Gastroesophageal sphincter (tissue), 4 donors: ENCODE measurements around the gene SNTG2. TPM values are rescaled to one million over a fixed set of nuclear protein-coding genes. Genes with fewer than 3 reads are reported as not detected.

Experiments
- ATAC-seq: fragments of 150-250 bp; one replicate; pipeline ENCODE4 v1.9.1; 2016; ENCODE audit warnings: mild to moderate bottlenecking, moderate library complexity
- H3K27ac ChIP-seq, 4 donors: fragments of 200-600 bp; sonication (generic) in 3 of 4; 1 replicate in 3 of 4; 2 replicates in 1 of 4; pipeline ENCODE4 v1.5.1; 2016 to 2019
- H3K27me3 ChIP-seq: fragments of 200-600 bp; sonication (generic); one replicate; pipeline ENCODE4 v1.5.1; 2019
- H3K36me3 ChIP-seq, 2 donors: fragments of 200-600 bp; sonication (generic); one replicate each; pipeline ENCODE4 v1.5.1; 2019; ENCODE audit warnings: control low read depth in 1 of 2
- H3K4me1 ChIP-seq, 3 donors: fragments of 200-600 bp; sonication (generic); 1 replicate in 2 of 3; 2 replicates in 1 of 3; pipeline ENCODE4 v1.5.1; 2016 to 2019; ENCODE audit warnings: control low read depth in 2 of 3
- H3K4me3 ChIP-seq, 2 donors: fragments of 200-600 bp; sonication (generic); one replicate each; pipeline ENCODE4 v1.5.1; 2019; ENCODE audit warnings: mild to moderate bottlenecking in 1 of 2, moderate library complexity in 1 of 2
- H3K9me3 ChIP-seq, 3 donors: fragments of 200-600 bp; sonication (generic); one replicate each; pipeline ENCODE4 v1.5.1; 2017 to 2019; ENCODE audit warnings: control low read depth in 2 of 3
- EP300 ChIP-seq: sonication (generic); formaldehyde crosslinking; IDR thresholded peaks from one replicate; pipeline ENCODE4 v1.6.1; 2017; ENCODE audit warnings: antibody characterized with exemption, mild to moderate bottlenecking
- POLR2A ChIP-seq, 2 donors: fragments of 450-650 bp; IDR thresholded peaks; one replicate each; pipeline ENCODE4 v1.6.1; 2017; ENCODE audit warnings: antibody characterized with exemption in 2 of 2, mild to moderate bottlenecking in 2 of 2, moderate library complexity in 1 of 2
- POLR2AphosphoS5 ChIP-seq: sonication (generic); formaldehyde crosslinking; IDR thresholded peaks from one replicate; pipeline ENCODE4 v1.6.1; 2017; ENCODE audit warnings: antibody characterized with exemption
- WGBS, 2 donors: methylation state at CpG; one replicate each; pipeline ENCODE4 v1.1.5; 2018; ENCODE audit warnings: low coverage in 1 of 2; 5-methylcytosine and 5-hydroxymethylcytosine counted together
- total RNA-seq, 4 donors: library from RNA; depleted of rRNA; stranded (reverse); fragments of >200 nt; gene quantifications; one replicate each; pipeline ENCODE4 v1.1.0, GENCODE V29; 2016
- TF ChIP-seq, protein P1 (sequence below), 4 experiments: fragments of 200-600 bp in 2 of 4; fragments of 450-650 bp in 2 of 4; sonication (generic) in 1 of 4; IDR thresholded peaks; one replicate each; pipeline ENCODE4 v1.5.1; 2017 to 2019; ENCODE audit warnings: antibody characterized with exemption in 4 of 4, mild to moderate bottlenecking in 2 of 4, moderate library complexity in 2 of 4

SNTG2 gene
- total RNA-seq, 4 donors from 2014 or later = 1.5 to 7.9 (median 4.3) TPM

DNA sequence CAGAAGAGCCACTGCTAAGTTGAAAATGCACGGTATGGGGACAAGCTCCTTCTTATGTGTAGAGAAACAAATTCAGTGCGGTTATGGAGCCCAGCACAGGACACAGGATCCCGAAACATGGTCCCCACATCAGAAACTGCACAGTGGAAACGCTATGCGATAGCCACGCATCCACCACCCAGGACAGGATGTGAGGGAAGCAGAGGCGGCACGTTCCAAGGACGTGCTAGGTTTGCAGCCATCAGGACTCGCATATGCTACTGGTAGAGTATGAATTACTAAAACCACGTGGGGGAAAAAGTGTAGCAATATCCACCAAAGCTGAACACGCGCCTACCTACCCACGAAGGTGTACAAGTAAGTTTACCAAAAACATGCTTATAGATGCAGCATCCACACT lies 34.7 kb upstream of the SNTG2 start:
- ATAC-seq = no peak
- WGBS, 2 donors = 92 to 100% methylated on average over 2 to 12 of the region's 14 CpGs
- no peaks in the 10 kb centered on the region for H3K36me3 ChIP-seq
- no peak overlapping the region for H3K27ac ChIP-seq
- no peak overlapping the region for H3K4me3 ChIP-seq
- H3K9me3 ChIP-seq = no peaks in the 10 kb centered on the region
- no peaks in the 10 kb centered on the region for H3K4me1 ChIP-seq
- peaks cover 37% of the 10 kb centered on the region for H3K27me3 ChIP-seq
- TF ChIP-seq, protein P1, sequence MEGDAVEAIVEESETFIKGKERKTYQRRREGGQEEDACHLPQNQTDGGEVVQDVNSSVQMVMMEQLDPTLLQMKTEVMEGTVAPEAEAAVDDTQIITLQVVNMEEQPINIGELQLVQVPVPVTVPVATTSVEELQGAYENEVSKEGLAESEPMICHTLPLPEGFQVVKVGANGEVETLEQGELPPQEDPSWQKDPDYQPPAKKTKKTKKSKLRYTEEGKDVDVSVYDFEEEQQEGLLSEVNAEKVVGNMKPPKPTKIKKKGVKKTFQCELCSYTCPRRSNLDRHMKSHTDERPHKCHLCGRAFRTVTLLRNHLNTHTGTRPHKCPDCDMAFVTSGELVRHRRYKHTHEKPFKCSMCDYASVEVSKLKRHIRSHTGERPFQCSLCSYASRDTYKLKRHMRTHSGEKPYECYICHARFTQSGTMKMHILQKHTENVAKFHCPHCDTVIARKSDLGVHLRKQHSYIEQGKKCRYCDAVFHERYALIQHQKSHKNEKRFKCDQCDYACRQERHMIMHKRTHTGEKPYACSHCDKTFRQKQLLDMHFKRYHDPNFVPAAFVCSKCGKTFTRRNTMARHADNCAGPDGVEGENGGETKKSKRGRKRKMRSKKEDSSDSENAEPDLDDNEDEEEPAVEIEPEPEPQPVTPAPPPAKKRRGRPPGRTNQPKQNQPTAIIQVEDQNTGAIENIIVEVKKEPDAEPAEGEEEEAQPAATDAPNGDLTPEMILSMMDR (IDR thresholded peaks at IDR 0.05) = no peak
- TF ChIP-seq POLR2AphosphoS5 (no peak), POLR2A (IDR thresholded peaks at IDR 0.05) (no peak), EP300 (no peak)

DNA sequence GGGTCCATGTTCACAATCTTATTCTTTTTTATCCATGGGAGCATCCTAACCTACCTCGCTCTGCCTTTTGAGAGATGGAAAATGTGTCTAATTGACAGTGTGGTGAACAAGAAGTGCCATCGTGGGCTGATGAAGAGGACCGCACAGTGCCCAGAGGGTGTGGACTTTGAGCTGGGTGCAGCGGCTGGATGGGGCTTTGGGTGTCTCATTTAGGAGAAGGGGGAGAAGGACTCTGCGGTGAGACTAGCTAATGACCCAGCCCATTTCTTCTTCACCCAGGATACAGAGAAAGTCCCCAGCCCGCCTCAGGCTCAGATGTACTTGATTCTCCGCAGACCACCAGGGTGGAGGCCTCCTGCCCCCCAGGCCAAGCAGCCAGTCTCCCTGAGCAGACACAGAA lies 33.7 kb upstream of the SNTG2 start:
- ATAC-seq = no peak
- Histone ChIP-seq H3K36me3 (no peaks in the 10 kb centered on the region), H3K4me1 (no peaks in the 10 kb centered on the region), H3K27me3 (peaks cover 41% of the 10 kb centered on the region), H3K27ac (no peak overlapping the region), H3K4me3 (no peak overlapping the region), H3K9me3 (no peaks in the 10 kb centered on the region)
- TF ChIP-seq POLR2A (IDR thresholded peaks at IDR 0.05) = no peak
- no peak for TF ChIP-seq POLR2AphosphoS5
- TF ChIP-seq EP300 = no peak
- TF ChIP-seq, protein P1 (IDR thresholded peaks at IDR 0.05) = no peak
- 100% methylated on average over 1 of the region's 7 CpGs for WGBS, 2 donors

DNA sequence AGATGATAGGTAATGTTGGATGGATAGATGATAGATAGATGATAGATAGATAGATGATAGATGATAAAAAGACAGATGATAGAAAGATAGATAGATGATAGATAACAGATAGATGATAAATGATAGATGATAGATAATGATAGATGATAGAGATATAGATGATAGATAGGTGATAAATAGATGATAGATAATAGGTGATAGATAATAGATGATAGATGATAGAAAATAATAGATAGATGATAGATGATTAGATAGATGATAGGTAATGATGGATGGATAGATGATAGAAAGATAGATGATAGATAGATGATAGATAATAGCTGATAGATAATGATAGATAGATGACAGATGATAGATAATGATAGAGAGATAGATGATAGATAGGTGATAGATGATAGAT lies 31.0 kb upstream of the SNTG2 start:
- Histone ChIP-seq H3K4me1 (no peaks in the 10 kb centered on the region), H3K4me3 (no peak overlapping the region), H3K27ac (no peak overlapping the region), H3K9me3 (no peaks in the 10 kb centered on the region), H3K36me3 (no peaks in the 10 kb centered on the region), H3K27me3 (peaks cover 38% of the 10 kb centered on the region)
- ATAC-seq = no peak
- no peak for TF ChIP-seq POLR2AphosphoS5
- TF ChIP-seq, protein P1 (IDR thresholded peaks at IDR 0.05) = no peak
- TF ChIP-seq POLR2A (IDR thresholded peaks at IDR 0.05) = no peak
- no peak for TF ChIP-seq EP300

DNA sequence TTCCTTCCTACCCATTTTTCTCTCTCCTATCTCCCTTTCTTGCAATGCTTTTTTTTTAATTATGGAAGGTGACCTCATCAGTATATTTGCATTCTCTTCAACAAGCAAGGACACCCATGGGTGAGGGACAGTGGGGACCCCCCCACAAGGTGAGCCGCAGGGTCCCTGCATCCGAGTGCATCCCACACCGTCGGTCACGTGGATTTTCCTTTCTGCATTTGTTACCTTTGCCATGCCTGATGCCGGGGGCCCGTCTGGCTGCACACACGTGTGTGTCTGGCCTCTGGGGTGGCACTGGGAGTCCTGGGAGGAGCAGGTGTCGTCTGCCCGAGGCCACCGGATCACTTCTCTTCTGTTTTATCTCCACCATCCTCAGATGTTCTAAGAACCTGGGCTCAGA lies 30.1 kb upstream of the SNTG2 start:
- Histone ChIP-seq H3K4me3 (no peak overlapping the region), H3K4me1 (no peaks in the 10 kb centered on the region), H3K27ac (no peak overlapping the region), H3K9me3 (no peaks in the 10 kb centered on the region), H3K36me3 (no peaks in the 10 kb centered on the region), H3K27me3 (peaks cover 29% of the 10 kb centered on the region)
- ATAC-seq = no peak
- 88% methylated on average over 5 of the region's 11 CpGs; no CpG with 5 or more reads in 1 of the 2 donors for WGBS, 2 donors
- TF ChIP-seq EP300 (no peak), POLR2A (IDR thresholded peaks at IDR 0.05) (no peak), POLR2AphosphoS5 (no peak)

DNA sequence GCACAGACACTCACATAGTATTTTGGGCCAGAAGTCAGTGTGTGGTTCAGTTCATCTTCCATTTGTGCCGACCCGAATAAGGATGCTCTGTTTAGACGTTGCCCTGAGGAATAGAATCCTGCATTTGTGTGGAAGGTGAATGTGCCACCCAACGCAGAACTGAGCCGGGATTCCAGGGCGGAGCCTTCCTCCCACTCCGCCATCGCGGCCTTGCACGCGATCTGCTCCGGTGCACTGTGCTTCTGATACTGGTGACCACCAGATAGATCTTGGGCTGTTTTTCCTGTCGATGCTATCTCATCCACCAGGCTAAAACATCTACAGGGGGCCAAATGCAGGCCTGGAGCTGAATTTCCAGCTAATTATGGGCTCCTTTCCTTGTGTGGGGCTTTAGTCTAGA lies 29.6 kb upstream of the SNTG2 start:
- H3K4me3 ChIP-seq = no peak overlapping the region
- WGBS, 2 donors = 82 to 100% methylated on average over 2 to 3 of the region's 13 CpGs
- H3K27me3 ChIP-seq = peaks cover 26% of the 10 kb centered on the region
- no peaks in the 10 kb centered on the region for H3K4me1 ChIP-seq
- H3K27ac ChIP-seq = no peak overlapping the region
- TF ChIP-seq EP300 = no peak
- TF ChIP-seq POLR2A (IDR thresholded peaks at IDR 0.05) = no peak
- no peaks in the 10 kb centered on the region for H3K36me3 ChIP-seq
- no peaks in the 10 kb centered on the region for H3K9me3 ChIP-seq
- no peak for ATAC-seq

DNA sequence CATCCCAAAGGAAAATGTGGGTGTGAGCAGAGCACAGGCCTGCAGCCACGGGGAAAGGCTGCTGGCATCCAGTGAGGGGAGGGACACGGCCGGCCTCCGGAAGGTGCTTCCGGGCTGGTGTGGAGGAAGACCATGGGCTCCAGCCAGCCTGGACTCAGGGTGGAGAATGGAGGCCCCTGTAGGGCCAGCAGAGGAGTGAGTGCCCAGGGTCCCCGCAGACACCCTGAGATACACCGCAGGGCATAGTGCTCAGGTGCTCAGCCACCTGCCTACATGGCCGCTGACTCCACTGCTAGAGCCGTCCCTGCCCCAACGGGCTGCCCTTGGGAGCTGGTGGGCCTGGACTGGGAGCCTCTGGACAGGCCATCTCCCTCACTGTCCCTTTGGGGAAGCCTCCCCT lies 28.5 kb upstream of the SNTG2 start:
- no peak overlapping the region for H3K4me3 ChIP-seq
- H3K36me3 ChIP-seq = no peaks in the 10 kb centered on the region
- ATAC-seq = no peak
- H3K4me1 ChIP-seq = no peaks in the 10 kb centered on the region
- H3K27ac ChIP-seq = no peak overlapping the region
- H3K27me3 ChIP-seq = peaks cover 14% of the 10 kb centered on the region
- no CpG with 5 or more reads among the region's 10 CpGs for WGBS, 2 donors
- no peaks in the 10 kb centered on the region for H3K9me3 ChIP-seq
- TF ChIP-seq EP300 (no peak), POLR2AphosphoS5 (no peak), POLR2A (IDR thresholded peaks at IDR 0.05) (no peak)
- TF ChIP-seq, protein P1 (IDR thresholded peaks at IDR 0.05) = no peak
